ENCODE data around the gene EIF4G3.

The EIF4G3 gene

GRCh38 chr1:20993716-20994575 is 182.8 kb downstream of the EIF4G3 start:
- no peak for DNase-seq
- in situ Hi-C loops (cut with HindIII; ENCODE audit: low pct_ligation_motif_present, low pct_unique_long_range_greater_than_20kb, low sequenced_read_pairs), result no loop called here

- DNase-seq, result no peak
- in situ Hi-C loops (cut with HindIII; ENCODE audit: low pct_ligation_motif_present, low pct_unique_long_range_greater_than_20kb, low sequenced_read_pairs), result no loop called here
Measured at GRCh38 chr1:20992322-20993056, 184.2 kb downstream of the EIF4G3 start.

GRCh38 chr1:20988943-20989342 is 187.8 kb downstream of the EIF4G3 start:
- no peak for DNase-seq
- in situ Hi-C loops (cut with HindIII; ENCODE audit: low pct_ligation_motif_present, low pct_unique_long_range_greater_than_20kb, low sequenced_read_pairs), result no loop called here

- in situ Hi-C loops (cut with HindIII; ENCODE audit: low pct_ligation_motif_present, low pct_unique_long_range_greater_than_20kb, low sequenced_read_pairs), result no loop called here
- no peak for DNase-seq
Measured at GRCh38 chr1:20987831-20988825, 188.6 kb downstream of the EIF4G3 start.

GRCh38 chr1:20983297-20983889 is 193.3 kb downstream of the EIF4G3 start:
- DNase-seq, result no peak
- in situ Hi-C loops (cut with HindIII; ENCODE audit: low pct_ligation_motif_present, low pct_unique_long_range_greater_than_20kb, low sequenced_read_pairs), result no loop called here

GRCh38 chr1:20982316-20982715 is 194.4 kb downstream of the EIF4G3 start:
- in situ Hi-C loops (cut with HindIII; ENCODE audit: low pct_ligation_motif_present, low pct_unique_long_range_greater_than_20kb, low sequenced_read_pairs), result no loop called here
- DNase-seq, result no peak

GRCh38 chr1:20981915-20982314 is 194.8 kb downstream of the EIF4G3 start:
- DNase-seq, result peak; percentile 46
- in situ Hi-C loops (cut with HindIII; ENCODE audit: low pct_ligation_motif_present, low pct_unique_long_range_greater_than_20kb, low sequenced_read_pairs), result no loop called here

GRCh38 chr1:20980051-20980450 is 196.6 kb downstream of the EIF4G3 start:
- in situ Hi-C loops (cut with HindIII; ENCODE audit: low pct_ligation_motif_present, low pct_unique_long_range_greater_than_20kb, low sequenced_read_pairs), result no loop called here
- DNase-seq, result no peak

- DNase-seq, result no peak
- in situ Hi-C loops (cut with HindIII; ENCODE audit: low pct_ligation_motif_present, low pct_unique_long_range_greater_than_20kb, low sequenced_read_pairs), result no loop called here
Measured at GRCh38 chr1:20978413-20978812, 198.3 kb downstream of the EIF4G3 start.

- no peak for DNase-seq
- in situ Hi-C loops (cut with HindIII; ENCODE audit: low pct_ligation_motif_present, low pct_unique_long_range_greater_than_20kb, low sequenced_read_pairs), result no loop called here
Measured at GRCh38 chr1:20975668-20976067, 201.0 kb downstream of the EIF4G3 start.

- no peak for DNase-seq
- in situ Hi-C loops (cut with HindIII; ENCODE audit: low pct_ligation_motif_present, low pct_unique_long_range_greater_than_20kb, low sequenced_read_pairs), result no loop called here
Measured at GRCh38 chr1:20974951-20975350, 201.7 kb downstream of the EIF4G3 start.

GRCh38 chr1:20974069-20974468 is 202.6 kb downstream of the EIF4G3 start:
- in situ Hi-C loops (cut with HindIII; ENCODE audit: low pct_ligation_motif_present, low pct_unique_long_range_greater_than_20kb, low sequenced_read_pairs), result no loop called here
- no peak for DNase-seq

- in situ Hi-C loops (cut with HindIII; ENCODE audit: low pct_ligation_motif_present, low pct_unique_long_range_greater_than_20kb, low sequenced_read_pairs), result no loop called here
- no peak for DNase-seq
Measured at GRCh38 chr1:20972855-20973254, 203.8 kb downstream of the EIF4G3 start.

GRCh38 chr1:20964540-20965484 is 211.9 kb downstream of the EIF4G3 start:
- no peak for DNase-seq

GRCh38 chr1:20962576-20963258 is 214.0 kb downstream of the EIF4G3 start:
- in situ Hi-C loops (cut with HindIII; ENCODE audit: low pct_ligation_motif_present, low pct_unique_long_range_greater_than_20kb, low sequenced_read_pairs), result no loop called here
- no peak for DNase-seq

More at GRCh38 chr1:20964540-20965484, 211.9 kb downstream of the EIF4G3 start:
- in situ Hi-C loops (cut with HindIII; ENCODE audit: low pct_ligation_motif_present, low pct_unique_long_range_greater_than_20kb, low sequenced_read_pairs), result no loop called here

- in situ Hi-C loops (cut with HindIII; ENCODE audit: low pct_ligation_motif_present, low pct_unique_long_range_greater_than_20kb, low sequenced_read_pairs), result no loop called here
- DNase-seq, result no peak
Measured at GRCh38 chr1:20958430-20958829, 218.3 kb downstream of the EIF4G3 start.

GRCh38 chr1:20956272-20956671 is 220.4 kb downstream of the EIF4G3 start:
- no peak for DNase-seq
- in situ Hi-C loops (cut with HindIII; ENCODE audit: low pct_ligation_motif_present, low pct_unique_long_range_greater_than_20kb, low sequenced_read_pairs), result no loop called here
